ENCODE measurements around the gene ADARB2. TPM values are rescaled to one million over a fixed set of nuclear protein-coding genes. Genes with fewer than 3 reads are reported as not detected.

ADARB2 gene
- total and polyA plus RNA-seq, 2 experiments from 2014 or later: 2.0 to 5.0 TPM

DNA sequence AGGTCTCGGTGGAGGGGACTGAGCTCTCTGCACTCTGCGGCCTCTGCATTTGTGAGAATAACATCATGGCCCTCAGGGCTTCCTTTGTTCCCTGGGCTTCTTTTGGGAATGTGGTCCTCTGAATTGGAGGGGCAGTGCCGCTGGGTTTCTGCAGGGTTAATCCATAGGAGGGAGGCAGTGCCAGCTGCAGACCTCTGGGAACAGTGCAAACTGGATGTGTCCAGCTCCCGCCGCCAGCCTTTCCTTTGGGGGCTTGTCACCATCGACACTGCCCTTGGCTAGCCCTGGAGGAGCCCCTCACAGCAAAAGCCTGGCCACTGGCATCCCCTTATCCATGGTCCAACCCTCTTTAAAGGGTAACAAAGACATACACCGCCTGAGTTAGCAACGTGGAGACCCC lies 507.2 kb downstream of the ADARB2 start (continued):
- TF ChIP-seq, protein P1, sequence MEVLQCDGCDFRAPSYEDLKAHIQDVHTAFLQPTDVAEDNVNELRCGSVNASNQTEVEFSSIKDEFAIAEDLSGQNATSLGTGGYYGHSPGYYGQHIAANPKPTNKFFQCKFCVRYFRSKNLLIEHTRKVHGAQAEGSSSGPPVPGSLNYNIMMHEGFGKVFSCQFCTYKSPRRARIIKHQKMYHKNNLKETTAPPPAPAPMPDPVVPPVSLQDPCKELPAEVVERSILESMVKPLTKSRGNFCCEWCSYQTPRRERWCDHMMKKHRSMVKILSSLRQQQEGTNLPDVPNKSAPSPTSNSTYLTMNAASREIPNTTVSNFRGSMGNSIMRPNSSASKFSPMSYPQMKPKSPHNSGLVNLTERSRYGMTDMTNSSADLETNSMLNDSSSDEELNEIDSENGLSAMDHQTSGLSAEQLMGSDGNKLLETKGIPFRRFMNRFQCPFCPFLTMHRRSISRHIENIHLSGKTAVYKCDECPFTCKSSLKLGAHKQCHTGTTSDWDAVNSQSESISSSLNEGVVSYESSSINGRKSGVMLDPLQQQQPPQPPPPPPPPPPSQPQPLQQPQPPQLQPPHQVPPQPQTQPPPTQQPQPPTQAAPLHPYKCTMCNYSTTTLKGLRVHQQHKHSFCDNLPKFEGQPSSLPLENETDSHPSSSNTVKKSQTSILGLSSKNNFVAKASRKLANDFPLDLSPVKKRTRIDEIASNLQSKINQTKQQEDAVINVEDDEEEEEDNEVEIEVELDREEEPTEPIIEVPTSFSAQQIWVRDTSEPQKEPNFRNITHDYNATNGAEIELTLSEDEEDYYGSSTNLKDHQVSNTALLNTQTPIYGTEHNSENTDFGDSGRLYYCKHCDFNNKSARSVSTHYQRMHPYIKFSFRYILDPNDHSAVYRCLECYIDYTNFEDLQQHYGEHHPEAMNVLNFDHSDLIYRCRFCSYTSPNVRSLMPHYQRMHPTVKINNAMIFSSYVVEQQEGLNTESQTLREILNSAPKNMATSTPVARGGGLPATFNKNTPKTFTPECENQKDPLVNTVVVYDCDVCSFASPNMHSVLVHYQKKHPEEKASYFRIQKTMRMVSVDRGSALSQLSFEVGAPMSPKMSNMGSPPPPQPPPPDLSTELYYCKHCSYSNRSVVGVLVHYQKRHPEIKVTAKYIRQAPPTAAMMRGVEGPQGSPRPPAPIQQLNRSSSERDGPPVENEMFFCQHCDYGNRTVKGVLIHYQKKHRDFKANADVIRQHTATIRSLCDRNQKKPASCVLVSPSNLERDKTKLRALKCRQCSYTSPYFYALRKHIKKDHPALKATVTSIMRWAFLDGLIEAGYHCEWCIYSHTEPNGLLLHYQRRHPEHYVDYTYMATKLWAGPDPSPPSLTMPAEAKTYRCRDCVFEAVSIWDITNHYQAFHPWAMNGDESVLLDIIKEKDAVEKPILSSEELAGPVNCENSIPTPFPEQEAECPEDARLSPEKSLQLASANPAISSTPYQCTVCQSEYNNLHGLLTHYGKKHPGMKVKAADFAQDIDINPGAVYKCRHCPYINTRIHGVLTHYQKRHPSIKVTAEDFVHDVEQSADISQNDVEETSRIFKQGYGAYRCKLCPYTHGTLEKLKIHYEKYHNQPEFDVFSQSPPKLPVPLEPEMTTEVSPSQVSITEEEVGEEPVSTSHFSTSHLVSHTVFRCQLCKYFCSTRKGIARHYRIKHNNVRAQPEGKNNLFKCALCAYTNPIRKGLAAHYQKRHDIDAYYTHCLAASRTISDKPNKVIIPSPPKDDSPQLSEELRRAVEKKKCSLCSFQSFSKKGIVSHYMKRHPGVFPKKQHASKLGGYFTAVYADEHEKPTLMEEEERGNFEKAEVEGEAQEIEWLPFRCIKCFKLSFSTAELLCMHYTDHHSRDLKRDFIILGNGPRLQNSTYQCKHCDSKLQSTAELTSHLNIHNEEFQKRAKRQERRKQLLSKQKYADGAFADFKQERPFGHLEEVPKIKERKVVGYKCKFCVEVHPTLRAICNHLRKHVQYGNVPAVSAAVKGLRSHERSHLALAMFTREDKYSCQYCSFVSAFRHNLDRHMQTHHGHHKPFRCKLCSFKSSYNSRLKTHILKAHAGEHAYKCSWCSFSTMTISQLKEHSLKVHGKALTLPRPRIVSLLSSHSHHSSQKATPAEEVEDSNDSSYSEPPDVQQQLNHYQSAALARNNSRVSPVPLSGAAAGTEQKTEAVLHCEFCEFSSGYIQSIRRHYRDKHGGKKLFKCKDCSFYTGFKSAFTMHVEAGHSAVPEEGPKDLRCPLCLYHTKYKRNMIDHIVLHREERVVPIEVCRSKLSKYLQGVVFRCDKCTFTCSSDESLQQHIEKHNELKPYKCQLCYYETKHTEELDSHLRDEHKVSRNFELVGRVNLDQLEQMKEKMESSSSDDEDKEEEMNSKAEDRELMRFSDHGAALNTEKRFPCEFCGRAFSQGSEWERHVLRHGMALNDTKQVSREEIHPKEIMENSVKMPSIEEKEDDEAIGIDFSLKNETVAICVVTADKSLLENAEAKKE (CRISPR knock-in tag; IDR thresholded peaks at IDR 0.05): no peak
- TF ChIP-seq, protein P2, sequence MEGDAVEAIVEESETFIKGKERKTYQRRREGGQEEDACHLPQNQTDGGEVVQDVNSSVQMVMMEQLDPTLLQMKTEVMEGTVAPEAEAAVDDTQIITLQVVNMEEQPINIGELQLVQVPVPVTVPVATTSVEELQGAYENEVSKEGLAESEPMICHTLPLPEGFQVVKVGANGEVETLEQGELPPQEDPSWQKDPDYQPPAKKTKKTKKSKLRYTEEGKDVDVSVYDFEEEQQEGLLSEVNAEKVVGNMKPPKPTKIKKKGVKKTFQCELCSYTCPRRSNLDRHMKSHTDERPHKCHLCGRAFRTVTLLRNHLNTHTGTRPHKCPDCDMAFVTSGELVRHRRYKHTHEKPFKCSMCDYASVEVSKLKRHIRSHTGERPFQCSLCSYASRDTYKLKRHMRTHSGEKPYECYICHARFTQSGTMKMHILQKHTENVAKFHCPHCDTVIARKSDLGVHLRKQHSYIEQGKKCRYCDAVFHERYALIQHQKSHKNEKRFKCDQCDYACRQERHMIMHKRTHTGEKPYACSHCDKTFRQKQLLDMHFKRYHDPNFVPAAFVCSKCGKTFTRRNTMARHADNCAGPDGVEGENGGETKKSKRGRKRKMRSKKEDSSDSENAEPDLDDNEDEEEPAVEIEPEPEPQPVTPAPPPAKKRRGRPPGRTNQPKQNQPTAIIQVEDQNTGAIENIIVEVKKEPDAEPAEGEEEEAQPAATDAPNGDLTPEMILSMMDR (conservative IDR thresholded peaks at IDR 0.05; ENCODE audit: low read depth in 2 of 2): no peak
- TF ChIP-seq STAT1 (IDR thresholded peaks at IDR 0.05; ENCODE audit: unreplicated experiment): no peak
- no peak for TF ChIP-seq NANOG (IDR thresholded peaks at IDR 0.05; ENCODE audit: borderline replicate concordance)
- TF ChIP-seq POLR2AphosphoS5 (IDR thresholded peaks at IDR 0.05; ENCODE audit: low read depth): no peak

DNA sequence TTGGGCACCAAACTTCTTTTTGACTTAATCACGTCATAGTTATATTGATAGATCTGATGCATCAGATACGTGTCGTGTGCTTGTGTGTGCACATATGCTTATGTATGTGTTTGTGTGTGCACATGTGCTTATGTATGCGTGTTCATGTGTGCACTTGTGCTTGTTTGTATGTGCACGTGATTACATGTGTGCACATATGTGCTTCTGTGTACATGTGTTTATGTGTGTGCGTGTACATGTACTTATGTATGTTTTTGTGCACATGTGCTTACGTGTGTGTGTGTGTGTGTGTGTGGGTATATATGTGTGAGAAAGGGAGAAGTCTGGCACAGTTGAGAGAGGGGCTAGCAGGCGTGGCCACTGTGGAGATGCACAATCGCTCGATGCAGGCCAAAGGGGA lies 507.8 kb downstream of the ADARB2 start:
- Histone ChIP-seq H3K4me3 (no peak overlapping the region), H3F3A (replicated peaks; ENCODE audit: low read depth) (peaks cover 8% of the 10 kb centered on the region), H3K27ac (ENCODE audit: low read depth) (no peak overlapping the region), H4K20me1 (replicated peaks; ENCODE audit: insufficient read depth) (no peaks in the 10 kb centered on the region), H3K79me2 (replicated peaks; ENCODE audit: insufficient read depth) (no peaks in the 10 kb centered on the region), H3K36me3 (ENCODE audit: insufficient read depth) (no peaks in the 10 kb centered on the region; the same call in 1 of the 2 replicates), H3K4me1 (ENCODE audit: insufficient read depth) (no peaks in the 10 kb centered on the region), H3K27me3 (ENCODE audit: insufficient read depth) (no peaks in the 10 kb centered on the region), H3K4me2 (no peak overlapping the region), H2AFZ (no peak overlapping the region), H3K9me2 (ENCODE audit: insufficient read depth) (no peaks in the 10 kb centered on the region)
- Mint-ChIP-seq H3K27ac (no peak overlapping the region), H3K36me3 (ENCODE audit: low read depth) (peaks cover 32% of the 10 kb centered on the region), H3K27me3 (ENCODE audit: insufficient read depth, low read depth, poor library complexity) (peaks cover 8% of the 10 kb centered on the region), H3K4me3 (no peak overlapping the region), H3K4me1 (peaks cover 11% of the 10 kb centered on the region; the same call in 2 of the 3 replicates), H3K9me3 (peaks cover 24% of the 10 kb centered on the region)
- TF ChIP-seq EZH2phosphoT487 (IDR thresholded peaks at IDR 0.05; ENCODE audit: unreplicated experiment): no peak
- no peak for TF ChIP-seq STAT1 (IDR thresholded peaks at IDR 0.05; ENCODE audit: unreplicated experiment)
- DNase-seq (ENCODE audit: low spot score): no peak
- no peak for ATAC-seq
